G401 (cell line): ENCODE data around the gene HTR1B. TPM values are rescaled to one million over a fixed set of nuclear protein-coding genes. Genes with fewer than 3 reads are reported as not detected.

ENCODE experiments used
- DNase-seq: peaks from one replicate; pipeline ENCODE4 v3.0.0-alpha.2; 2015; ENCODE audit warnings: low spot score
- in situ Hi-C: cut with HindIII; loops from 2 replicates; pipeline ENCODE4 v1.10.0; 2016; ENCODE audit warnings: low sequenced_read_pairs, mixed read lengths
- total RNA-seq: library from RNA; depleted of rRNA; stranded (reverse); fragments of >200 nt; shearing (Covaris generic); gene quantifications from 2 replicates; pipeline ENCODE4 v1.2.3, GENCODE V29; 2014; rRNA removed

The HTR1B gene
- not detected in 2 replicates for total RNA-seq

- no peak for DNase-seq
- in situ Hi-C loops: no loop called here
These were observed at the start of gene HTR1B for GRCh38 chr6:77463308-77463860. TSS of gene HTR1B (minus strand) at chr6:77463491. CDS start at chr6:77463403, 88 bp downstream.

DNA sequence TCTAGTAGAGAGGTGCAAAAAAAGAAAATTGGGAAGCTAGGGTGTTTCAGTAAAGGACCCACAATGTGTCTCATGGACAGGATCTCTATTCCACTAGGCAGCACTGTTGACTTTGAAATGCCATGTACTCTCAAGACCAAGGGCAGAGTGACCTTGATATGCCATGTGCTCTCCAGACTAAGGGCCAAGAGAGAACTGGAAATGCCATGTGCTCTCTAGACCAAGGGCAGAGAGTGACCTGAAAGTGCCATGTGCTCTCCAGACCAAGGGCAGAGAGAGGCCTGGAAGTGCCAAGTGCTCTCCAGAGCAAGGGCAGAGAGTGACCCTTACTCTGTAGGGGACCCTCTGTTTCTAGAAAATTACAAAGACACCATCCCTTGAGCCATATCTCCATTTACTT is 49.3 kb upstream of the HTR1B start:
- DNase-seq: no peak
- in situ Hi-C loops: no loop called here

- in situ Hi-C loops: no loop called here
- no peak for DNase-seq
These were observed 48.6 kb upstream of the HTR1B start for GRCh38 chr6:77511860-77512259.

- no peak for DNase-seq
- in situ Hi-C loops: no loop called here
These were observed 39.7 kb upstream of the HTR1B start for GRCh38 chr6:77502981-77503380.

DNA sequence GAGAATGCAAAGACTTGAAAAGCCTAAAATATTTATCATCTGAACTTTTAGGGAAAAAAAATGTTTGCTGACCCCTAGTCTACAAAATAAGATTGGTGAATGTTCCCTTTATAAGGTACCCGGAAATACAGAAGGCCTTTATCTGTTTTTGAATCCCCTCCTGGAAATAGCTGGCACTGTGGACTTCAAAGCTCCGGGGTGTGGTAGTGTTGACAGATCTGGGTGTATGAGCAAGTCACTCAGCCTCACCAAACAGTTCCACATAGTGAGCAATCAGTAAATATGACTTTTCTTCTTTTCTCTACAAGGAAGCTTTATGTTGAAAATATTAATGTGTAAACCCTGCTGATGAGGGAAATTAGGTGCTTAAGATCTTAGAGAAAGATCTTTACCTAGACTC is 29.2 kb upstream of the HTR1B start:
- in situ Hi-C loops: no loop called here
- no peak for DNase-seq

GRCh38 chr6:77487808-77488425 is 24.6 kb upstream of the HTR1B start:
- in situ Hi-C loops: no loop called here
- no peak for DNase-seq

DNA sequence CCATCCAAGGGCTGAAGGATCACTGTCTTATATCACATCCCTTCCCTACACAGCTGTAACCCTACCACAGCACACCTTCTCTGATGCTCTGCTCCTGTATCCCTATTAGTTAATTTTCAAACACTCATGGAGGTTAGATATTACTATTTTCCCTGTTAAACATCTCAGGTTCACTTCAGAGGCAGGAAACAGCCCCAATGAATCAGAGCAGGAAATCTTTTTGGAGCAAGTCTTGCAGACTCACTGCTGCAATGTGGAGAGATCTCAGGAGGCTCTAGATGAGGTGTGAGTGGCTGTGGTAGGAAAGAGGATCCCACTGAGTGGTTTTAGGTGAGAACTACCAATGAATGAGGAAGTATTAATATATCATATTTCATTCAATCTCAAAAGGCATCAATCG is 19.7 kb upstream of the HTR1B start:
- in situ Hi-C loops: no loop called here
- DNase-seq: no peak

GRCh38 chr6:77474973-77475372 is 11.7 kb upstream of the HTR1B start:
- DNase-seq: no peak
- in situ Hi-C loops: no loop called here

GRCh38 chr6:77474286-77474956 is 11.1 kb upstream of the HTR1B start:
- DNase-seq: no peak
- in situ Hi-C loops: no loop called here

GRCh38 chr6:77470983-77471382 is 7.7 kb upstream of the HTR1B start:
- no peak for DNase-seq
- in situ Hi-C loops: no loop called here

GRCh38 chr6:77468939-77469338 is 5.6 kb upstream of the HTR1B start:
- no peak for DNase-seq
- in situ Hi-C loops: no loop called here

DNA sequence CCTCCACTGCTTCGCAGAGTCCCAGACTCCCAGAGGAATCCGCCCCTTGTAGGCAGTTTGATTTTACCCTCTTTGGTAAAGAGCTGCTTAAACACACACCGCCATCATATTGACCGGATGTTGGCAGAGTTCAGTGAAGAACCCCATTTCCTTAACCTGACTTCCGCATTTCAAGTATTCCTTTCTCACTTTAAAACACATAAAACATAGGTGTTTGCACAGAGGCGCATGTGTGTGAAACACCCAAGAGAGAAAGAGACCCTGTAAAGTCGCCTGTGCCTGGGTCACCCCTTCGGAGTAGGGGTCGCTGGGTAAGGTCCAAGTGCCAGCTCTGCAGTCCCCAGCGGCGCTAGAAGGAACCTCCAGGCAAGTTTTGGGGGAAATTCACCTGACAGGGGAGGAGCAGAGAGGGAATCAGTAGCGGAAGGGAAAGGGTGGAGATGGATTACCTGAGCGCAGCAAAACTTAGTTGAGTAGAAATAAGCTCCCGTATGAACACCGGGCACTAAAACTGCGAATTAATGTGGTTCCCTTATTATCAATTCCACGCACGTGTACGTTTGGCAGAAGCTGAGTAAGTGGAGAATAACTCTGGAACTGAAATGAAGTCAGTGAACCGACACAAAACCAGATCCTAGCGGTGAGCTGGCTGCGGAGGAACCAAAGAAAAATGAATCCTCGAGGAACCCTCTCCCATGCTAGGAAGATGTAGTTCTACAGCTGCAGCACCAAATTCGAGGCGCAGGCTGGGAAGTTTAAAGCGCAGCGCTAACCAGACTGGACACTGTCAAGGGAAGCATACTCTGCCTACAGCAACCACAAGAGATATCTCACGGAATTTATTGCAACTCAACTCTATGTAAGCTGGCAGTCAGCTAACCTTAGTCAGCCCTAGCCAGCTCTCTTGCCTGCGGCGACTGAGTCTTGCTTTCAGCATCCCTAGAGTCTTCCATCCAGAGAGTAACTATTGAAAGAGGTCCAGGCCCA is 3.5 kb upstream of the HTR1B start:
- in situ Hi-C loops: no loop called here
- DNase-seq: no peak

GRCh38 chr6:77466055-77466450 is 2.8 kb upstream of the HTR1B start:
- DNase-seq: peak; percentile 12
- in situ Hi-C loops: no loop called here

DNA sequence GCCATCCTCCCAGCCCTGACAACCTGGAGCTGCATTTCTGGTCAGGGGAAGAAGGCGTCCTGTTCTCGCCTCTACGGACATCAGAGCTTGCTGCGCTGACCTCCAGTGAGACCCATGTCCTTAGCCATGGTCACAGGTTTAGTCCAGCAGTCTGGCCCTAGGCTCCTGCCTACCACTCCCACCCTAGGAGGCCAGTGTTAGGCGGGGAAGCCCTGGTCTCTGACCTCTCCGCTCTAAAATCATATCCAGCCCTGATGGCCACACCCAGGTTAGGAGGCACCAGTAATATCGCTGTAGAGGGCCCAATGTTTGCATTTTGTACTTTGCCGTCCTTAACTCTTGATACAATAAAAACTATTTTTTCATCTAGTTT is 1.2 kb upstream of the HTR1B start:
- in situ Hi-C loops: no loop called here
- no peak for DNase-seq

DNA sequence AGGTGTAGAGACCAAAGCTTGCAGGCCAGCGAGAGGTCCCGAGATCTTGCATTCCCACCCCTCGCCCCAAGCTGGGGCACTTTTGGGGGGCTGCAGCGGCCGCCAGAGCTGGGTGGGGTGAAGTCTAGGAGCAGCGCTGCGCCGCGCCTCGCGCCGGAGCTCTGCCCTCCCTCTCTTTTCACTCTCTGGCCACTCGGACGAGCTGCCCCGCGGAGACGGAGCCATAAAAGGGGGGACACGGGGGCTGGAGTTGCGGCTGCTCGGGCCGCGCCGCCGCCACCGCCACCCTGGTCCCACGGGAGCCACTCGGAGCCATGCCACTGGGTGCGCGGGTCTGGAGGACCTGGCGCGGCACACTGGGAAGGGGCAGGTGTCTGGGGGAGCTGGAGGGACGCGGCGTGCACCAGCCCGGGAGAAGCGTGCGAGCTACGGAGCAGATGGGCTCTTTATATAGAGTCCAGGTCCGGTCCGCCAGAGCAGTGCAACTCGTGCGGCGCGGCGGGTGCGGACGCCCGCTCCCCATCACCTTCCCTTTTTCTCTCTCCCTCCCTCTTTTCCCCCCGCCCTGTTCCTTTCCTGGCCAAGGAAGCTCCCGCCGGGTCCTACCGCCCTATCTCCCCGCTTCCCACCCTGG is 687 bp upstream of the HTR1B start:
- no peak for DNase-seq
- in situ Hi-C loops: no loop called here

DNA sequence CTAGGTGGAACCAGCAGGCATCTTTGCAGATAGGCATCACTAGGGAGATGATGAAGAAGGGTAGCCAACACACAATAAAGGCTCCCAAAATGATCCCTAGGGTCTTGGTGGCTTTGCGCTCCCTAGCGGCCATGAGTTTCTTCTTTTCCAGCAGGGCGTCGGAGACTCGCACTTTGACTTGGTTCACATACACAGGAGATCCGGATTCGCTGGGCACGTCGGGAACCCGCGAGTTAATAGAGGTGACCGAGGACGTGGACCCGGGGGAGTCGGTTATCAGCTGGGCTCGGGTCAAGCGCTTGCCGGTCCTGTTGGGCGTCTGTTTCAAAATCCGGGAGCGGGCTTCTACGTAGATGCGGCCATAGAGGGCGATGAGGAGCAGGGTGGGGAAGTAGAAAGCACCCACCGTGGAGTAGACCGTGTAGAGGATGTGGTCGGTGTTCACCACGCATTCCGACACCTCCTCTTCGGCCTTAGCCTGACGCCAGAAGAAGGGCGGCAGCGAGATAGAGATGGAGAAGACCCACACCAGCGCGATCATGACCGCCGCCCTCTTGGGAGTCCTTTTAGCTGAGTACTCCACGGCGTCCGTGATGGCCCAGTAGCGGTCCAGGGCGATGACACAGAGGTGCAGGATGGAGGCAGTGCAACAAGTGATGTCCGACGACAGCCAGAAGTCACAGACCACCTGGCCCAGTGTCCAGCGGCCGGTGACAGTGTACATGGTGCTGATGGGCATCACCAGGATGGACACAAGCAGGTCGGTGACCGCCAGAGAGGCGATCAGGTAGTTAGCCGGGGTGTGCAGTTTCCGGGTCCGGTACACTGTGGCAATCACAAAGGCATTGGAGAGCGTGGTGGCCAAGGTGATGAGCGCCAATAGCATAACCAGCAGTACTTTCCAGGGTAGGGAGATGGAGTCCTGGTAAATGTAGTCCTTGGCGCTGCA is 658 bp downstream of the HTR1B start:
- in situ Hi-C loops: no loop called here
- DNase-seq: no peak

DNA sequence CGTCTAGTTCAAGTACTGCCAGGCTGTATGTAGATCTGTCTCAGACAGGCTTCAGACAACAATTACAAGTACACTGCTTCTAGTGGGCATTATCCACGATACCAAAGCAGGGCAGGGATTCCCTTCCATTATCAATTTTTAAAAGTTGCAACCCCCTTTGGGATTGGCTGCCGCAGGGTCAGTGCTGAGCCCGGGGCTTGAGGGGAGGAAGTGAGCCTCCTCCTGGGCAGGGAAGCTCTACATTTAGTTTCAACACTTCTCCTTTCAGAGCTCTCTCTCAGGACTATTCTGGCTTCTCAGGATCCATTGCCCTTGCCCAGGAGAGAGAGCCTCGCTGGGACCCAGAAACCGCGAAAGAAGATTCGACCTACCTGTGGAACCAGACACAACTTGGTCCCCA is 1.5 kb downstream of the HTR1B start:
- in situ Hi-C loops: no loop called here
- DNase-seq: no peak

DNA sequence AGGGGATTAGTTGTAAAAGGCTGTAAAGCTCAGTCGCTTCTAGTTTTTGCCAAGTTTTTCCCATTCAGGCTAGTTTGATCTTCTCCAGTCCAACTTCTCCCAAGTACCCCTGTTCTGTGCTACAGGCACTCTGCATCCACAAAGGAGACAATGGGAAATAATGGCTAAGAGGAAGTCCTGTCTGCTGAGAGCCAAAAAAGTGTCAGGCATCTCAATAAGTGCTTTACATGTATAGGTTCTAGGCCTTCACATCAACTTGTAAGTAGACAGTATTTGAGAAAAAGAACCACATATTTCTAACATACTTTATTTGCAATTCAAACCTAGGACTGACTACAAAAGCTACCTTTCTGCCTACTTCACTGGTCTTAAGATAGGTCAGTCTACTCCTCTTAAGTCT is 4.9 kb downstream of the HTR1B start:
- in situ Hi-C loops: no loop called here
- no peak for DNase-seq
